GM19035 (cell line): Measurements from ENCODE around the gene MAML2.
A peak's percentile ranks its signal among the peaks of the same experiment; 100 is the strongest.

Experiments
- ATAC-seq: cut with Tn5 transposase; IDR thresholded peaks from one replicate; pipeline ENCODE4 v1.9.1; 2021; ENCODE audit not compliant: unreplicated experiment

Gene MAML2

GRCh38 chr11:96107143-96107824 is 235.7 kb downstream of the MAML2 start:
- no peak for ATAC-seq

GRCh38 chr11:96106645-96107044 is 236.3 kb downstream of the MAML2 start:
- no peak for ATAC-seq

- ATAC-seq, result no peak
Observed at GRCh38 chr11:96105944-96106343, 237.1 kb downstream of the MAML2 start.

GRCh38 chr11:96105197-96105895 is 237.6 kb downstream of the MAML2 start:
- no peak for ATAC-seq

GRCh38 chr11:96104496-96104895 is 238.5 kb downstream of the MAML2 start:
- ATAC-seq, result no peak

GRCh38 chr11:96103721-96104120 is 239.3 kb downstream of the MAML2 start:
- no peak for ATAC-seq

- no peak for ATAC-seq
Observed at GRCh38 chr11:96103102-96103501, 239.9 kb downstream of the MAML2 start.

GRCh38 chr11:96102664-96103078 is 240.3 kb downstream of the MAML2 start:
- ATAC-seq, result no peak

- no peak for ATAC-seq
Observed at GRCh38 chr11:96101146-96101545, 241.8 kb downstream of the MAML2 start.

- no peak for ATAC-seq
Observed at GRCh38 chr11:96098511-96099241, 244.3 kb downstream of the MAML2 start.

GRCh38 chr11:96097844-96098421 is 245.1 kb downstream of the MAML2 start:
- no peak for ATAC-seq

GRCh38 chr11:96096360-96096759 is 246.6 kb downstream of the MAML2 start:
- ATAC-seq, result no peak

GRCh38 chr11:96095884-96096303 is 247.1 kb downstream of the MAML2 start:
- no peak for ATAC-seq

- no peak for ATAC-seq
Observed at GRCh38 chr11:96094156-96094555, 248.8 kb downstream of the MAML2 start.

GRCh38 chr11:96092511-96092910 is 250.5 kb downstream of the MAML2 start:
- no peak for ATAC-seq

- ATAC-seq, result peak; percentile 50
Observed at GRCh38 chr11:96091476-96091875, 251.5 kb downstream of the MAML2 start.

- no peak for ATAC-seq
Observed at GRCh38 chr11:96090711-96091110, 252.3 kb downstream of the MAML2 start.

GRCh38 chr11:96088914-96089313 is 254.1 kb downstream of the MAML2 start:
- ATAC-seq, result no peak

- ATAC-seq, result no peak
Observed at GRCh38 chr11:96086111-96086510, 256.9 kb downstream of the MAML2 start.

GRCh38 chr11:96085319-96085930 is 257.6 kb downstream of the MAML2 start:
- no peak for ATAC-seq
